Esophagus squamous epithelium (tissue), 5 donors: ENCODE results near the gene FAM171A2. TPM values are rescaled to one million over a fixed set of nuclear protein-coding genes. Genes with fewer than 3 reads are reported as not detected.

ENCODE experiments used
- DNase-seq: peaks from one replicate; lab custom pipeline; 2025; lab: John Stamatoyannopoulos, UW
- H3K27ac ChIP-seq, 4 donors: fragments of 200-600 bp; sonication (generic); one replicate each; pipeline ENCODE4 v1.5.1; 2016 to 2019; ENCODE audit warnings: mild to moderate bottlenecking in 1 of 4
- H3K27me3 ChIP-seq, 4 donors: fragments of 200-600 bp; sonication (generic); 1 replicate in 3 of 4; 2 replicates in 1 of 4; pipeline versions ENCODE4 v1.5.1 to v1.6.0; 2017 to 2021; ENCODE audit warnings: antibody characterized with exemption in 1 of 4
- H3K36me3 ChIP-seq, 3 donors: fragments of 200-600 bp; sonication (generic); one replicate each; pipeline ENCODE4 v1.5.1; 2016 to 2019
- H3K4me1 ChIP-seq, 3 donors: fragments of 200-600 bp; sonication (generic); one replicate each; pipeline ENCODE4 v1.5.1; 2017 to 2019
- H3K4me3 ChIP-seq, 4 donors: fragments of 200-600 bp; sonication (generic); 1 replicate in 3 of 4; 2 replicates in 1 of 4; pipeline ENCODE4 v1.5.1; 2016 to 2019; ENCODE audit warnings: mild to moderate bottlenecking in 2 of 4, moderate library complexity in 1 of 4
- H3K9me3 ChIP-seq, 3 donors: fragments of 200-600 bp; sonication (generic); one replicate each; pipeline ENCODE4 v1.5.1; 2016 to 2019
- CTCF ChIP-seq, 6 experiments: fragments of 450-650 bp in 4 of 6; fragments of 200-600 bp in 2 of 6; sonication (generic) in 2 of 6; IDR thresholded peaks; one replicate each; pipeline ENCODE4 v1.5.1; 2016 to 2019; ENCODE audit warnings: antibody characterized with exemption in 6 of 6, mild to moderate bottlenecking in 4 of 6, moderate library complexity in 4 of 6
- POLR2A ChIP-seq, 4 donors: fragments of 450-650 bp; IDR thresholded peaks; one replicate each; pipeline ENCODE4 v1.6.1; 2017; ENCODE audit warnings: antibody characterized with exemption in 4 of 4, mild to moderate bottlenecking in 4 of 4, moderate library complexity in 3 of 4
- WGBS, 2 donors: methylation state at CpG; one replicate each; pipeline ENCODE4 v1.1.5; 2018; 5-methylcytosine and 5-hydroxymethylcytosine counted together
- intact Hi-C: fragments of 100-400 bp; cut with DNase I; formaldehyde crosslinking; loops from one replicate; pipeline ENCODE4 v1.15.0; 2022
- total RNA-seq, 4 donors: library from RNA; depleted of rRNA; stranded (reverse); fragments of >200 nt; gene quantifications; one replicate each; pipeline ENCODE4 v1.1.0, GENCODE V29; 2016
- donor health status: DM: yes; HTN: yes; CAD: no.

Gene FAM171A2
- total RNA-seq, 4 donors from 2014 or later: 0.35 to 17.4 (median 3.2) TPM

GRCh38 chr17:44310188-44310587 is 53.5 kb downstream of the FAM171A2 start:
- DNase-seq: no peak
- 85 to 95% methylated on average over 2 of the region's 2 CpGs for WGBS, 2 donors
- intact Hi-C loops: no loop called here
- TF ChIP-seq CTCF (IDR thresholded peaks at IDR 0.05) (no peak), POLR2A (IDR thresholded peaks at IDR 0.05) (no peak)
- Histone ChIP-seq H3K4me3 (no peak overlapping the region), H3K9me3 (no peaks in the 10 kb centered on the region), H3K27me3 (peaks cover 0 to 58% (median 0%) of the 10 kb centered on the region in 4 donors), H3K4me1 (peaks cover 27 to 39% (median 30%) of the 10 kb centered on the region in 3 donors), H3K27ac (no peak overlapping the region), H3K36me3 (no peaks in the 10 kb centered on the region)

- DNase-seq: no peak
- no peaks in the 10 kb centered on the region for H3K9me3 ChIP-seq
- intact Hi-C loops: no loop called here
- H3K27ac ChIP-seq: no peak overlapping the region
- peaks cover 21 to 32% (median 24%) of the 10 kb centered on the region in 3 donors for H3K4me1 ChIP-seq
- H3K27me3 ChIP-seq: peaks cover 0 to 51% (median 0%) of the 10 kb centered on the region in 4 donors
- H3K36me3 ChIP-seq: no peaks in the 10 kb centered on the region
- WGBS, 2 donors: 58% methylated on average over 4 of the region's 5 CpGs; no CpG with 5 or more reads in 1 of the 2 donors
- H3K4me3 ChIP-seq: no peak overlapping the region
- TF ChIP-seq CTCF (IDR thresholded peaks at IDR 0.05) (no peak), POLR2A (IDR thresholded peaks at IDR 0.05) (no peak)
Measured at GRCh38 chr17:44309472-44309871, 54.2 kb downstream of the FAM171A2 start.

- 0 to 3% methylated on average over 5 to 12 of the region's 15 CpGs for WGBS, 2 donors
- DNase-seq: no peak
- no peaks in the 10 kb centered on the region for H3K36me3 ChIP-seq
- H3K27me3 ChIP-seq: peaks cover 0 to 51% (median 0%) of the 10 kb centered on the region in 4 donors
- H3K4me3 ChIP-seq: peak overlapping the region; percentile 23 to 69 (median 48)
- TF ChIP-seq CTCF (IDR thresholded peaks at IDR 0.05) (no peak), POLR2A (IDR thresholded peaks at IDR 0.05) (no peak)
- intact Hi-C loops: no loop called here
- H3K4me1 ChIP-seq: peaks cover 19 to 27% (median 24%) of the 10 kb centered on the region in 3 donors
- no peak overlapping the region for H3K27ac ChIP-seq
- H3K9me3 ChIP-seq: no peaks in the 10 kb centered on the region
Measured at GRCh38 chr17:44308865-44309264, 54.8 kb downstream of the FAM171A2 start.

- intact Hi-C loops: no loop called here
- Histone ChIP-seq H3K36me3 (no peaks in the 10 kb centered on the region), H3K9me3 (no peaks in the 10 kb centered on the region), H3K27me3 (peaks cover 0 to 46% (median 0%) of the 10 kb centered on the region in 4 donors), H3K4me1 (peaks cover 19 to 27% (median 24%) of the 10 kb centered on the region in 3 donors), H3K4me3 (peak within 1 kb of the TSS; percentile 23 to 69 (median 48)), H3K27ac (peak within 1 kb of the TSS in 3 of 4 donors; percentile 57 to 70 (median 67))
- 0% methylated on average over 3 of the region's 39 CpGs for WGBS, 2 donors
- DNase-seq: no peak
- TF ChIP-seq POLR2A (IDR thresholded peaks at IDR 0.05) (no peak), CTCF (IDR thresholded peaks at IDR 0.05) (no peak)
Measured at GRCh38 chr17:44308320-44308818, 55.3 kb downstream of the FAM171A2 start, which contains the start of gene RUNDC3A. Gene RUNDC3A, plus strand, starts transcription at chr17:44308601. Its CDS starts 232 bp downstream, at chr17:44308833.

GRCh38 chr17:44307387-44308186 is 56.1 kb downstream of the FAM171A2 start:
- peaks cover 0 to 39% (median 0%) of the 10 kb centered on the region in 4 donors for H3K27me3 ChIP-seq
- no peak for DNase-seq
- H3K27ac ChIP-seq: peak overlapping the region in 3 of 4 donors; percentile 57 to 70 (median 67)
- H3K4me3 ChIP-seq: peak overlapping the region; percentile 23 to 69 (median 48)
- peaks cover 19 to 27% (median 24%) of the 10 kb centered on the region in 3 donors for H3K4me1 ChIP-seq
- no peaks in the 10 kb centered on the region for H3K9me3 ChIP-seq
- intact Hi-C loops: no loop called here
- 0 to 10% methylated on average over 9 to 10 of the region's 26 CpGs for WGBS, 2 donors
- H3K36me3 ChIP-seq: no peaks in the 10 kb centered on the region
- TF ChIP-seq CTCF (IDR thresholded peaks at IDR 0.05) (no peak), POLR2A (IDR thresholded peaks at IDR 0.05) (no peak)
